K562 (cell line): ENCODE results near the gene SLC12A9. TPM values are rescaled to one million over a fixed set of nuclear protein-coding genes. Genes with fewer than 3 reads are reported as not detected.

ENCODE experiments used
- BCOR ChIP-seq: fragments of 450-650 bp; IDR thresholded peaks from 2 replicates; pipeline ENCODE4 v1.6.1; 2016
- CLOCK ChIP-seq: fragments of 250-450 bp; sonication (Bioruptor Pico); IDR thresholded peaks from 2 replicates; pipeline ENCODE4 v1.4.0; 2020; ENCODE audit warnings: mild to moderate bottlenecking, moderate library complexity, borderline replicate concordance
- DIDO1 ChIP-seq: fragments of 450-650 bp; IDR thresholded peaks from 2 replicates; pipeline ENCODE4 v1.6.1; 2016; ENCODE audit warnings: low read depth, missing biosample characterization, missing genetic modification characterization
- EHMT2 ChIP-seq: fragments of 450-650 bp; IDR thresholded peaks from 2 replicates; pipeline ENCODE4 v1.6.1; 2018; ENCODE audit warnings: antibody characterized with exemption
- EP400 ChIP-seq: fragments of 450-650 bp; IDR thresholded peaks from 2 replicates; pipeline ENCODE4 v1.6.1; 2017; ENCODE audit warnings: antibody characterized with exemption, mild to moderate bottlenecking, moderate library complexity
- EWSR1 ChIP-seq: fragments of 450-650 bp; IDR thresholded peaks from 2 replicates; pipeline ENCODE4 v1.6.1; 2018; ENCODE audit warnings: borderline replicate concordance, mild to moderate bottlenecking, low read depth, moderate library complexity; ENCODE audit not compliant: partially characterized antibody
- FOSL1 ChIP-seq: fragments of 200-800 bp; sonication (Bioruptor generic); conservative IDR thresholded peaks from 2 replicates; pipeline ENCODE4 v1.6.1; 2016; ENCODE audit warnings: missing genetic modification characterization, missing compliant biosample characterization
- GABPA ChIP-seq: fragments of 200-800 bp; sonication (Bioruptor generic); conservative IDR thresholded peaks from 2 replicates; pipeline ENCODE4 v1.6.1; 2016; ENCODE audit warnings: low read depth, missing genetic modification characterization, missing compliant biosample characterization
- HNRNPLL ChIP-seq: fragments of 200-400 bp; formaldehyde crosslinking; IDR thresholded peaks from 2 replicates; pipeline ENCODE4 v1.6.1; 2017; ENCODE audit warnings: low read length, low read depth, mild to moderate bottlenecking; ENCODE audit not compliant: poor library complexity, severe bottlenecking
- HOXB6 ChIP-seq: fragments of 250-450 bp; sonication (Bioruptor Pico); IDR thresholded peaks from 2 replicates; pipeline ENCODE4 v1.5.1; 2022; ENCODE audit warnings: mild to moderate bottlenecking, borderline replicate concordance
- KAT2B ChIP-seq: IDR thresholded peaks from one replicate; pipeline ENCODE4 v1.6.1; 2012; ENCODE audit warnings: low read depth, mild to moderate bottlenecking, control low read depth, inconsistent platforms, low read length, moderate library complexity
- MCM5 ChIP-seq: fragments of 450-650 bp; IDR thresholded peaks from 2 replicates; pipeline ENCODE4 v1.6.1; 2016; ENCODE audit warnings: low read depth
- NFE2 ChIP-seq: IDR thresholded peaks from 2 replicates; pipeline ENCODE4 v1.6.1; 2014; ENCODE audit warnings: antibody characterized with exemption, low read depth
- NFXL1 ChIP-seq: fragments of 450-650 bp; formaldehyde crosslinking; IDR thresholded peaks from 2 replicates; pipeline ENCODE4 v1.4.0; 2021; ENCODE audit warnings: mild to moderate bottlenecking
- NR1H2 ChIP-seq: sonication (generic); formaldehyde crosslinking; IDR thresholded peaks from 2 replicates; pipeline ENCODE4 v1.4.0; 2020; ENCODE audit warnings: mild to moderate bottlenecking, missing genetic modification reagents
- OTX1 ChIP-seq: fragments of 450-650 bp; formaldehyde crosslinking; IDR thresholded peaks from 2 replicates; pipeline ENCODE4 v1.4.0; 2022; ENCODE audit warnings: mild to moderate bottlenecking
- POLR2G ChIP-seq: fragments of 200-400 bp; formaldehyde crosslinking; IDR thresholded peaks from 2 replicates; pipeline ENCODE4 v1.6.1; 2017; ENCODE audit warnings: low read depth, mild to moderate bottlenecking, antibody characterized with exemption, low read length, moderate library complexity
- SNAPC5 ChIP-seq: fragments of 250-450 bp; sonication (Bioruptor Pico); IDR thresholded peaks from 2 replicates; pipeline ENCODE4 v1.8.0; 2021; ENCODE audit warnings: moderate library complexity, mild to moderate bottlenecking, inconsistent platforms
- STAG1 ChIP-seq: sonication (generic); formaldehyde crosslinking; IDR thresholded peaks from 2 replicates; pipeline ENCODE4 v1.5.0; 2020; ENCODE audit warnings: missing genetic modification reagents, borderline replicate concordance
- STAT5B ChIP-seq: fragments of 250-450 bp; sonication (Bioruptor Pico); IDR thresholded peaks from 2 replicates; pipeline ENCODE4 v1.8.0; 2021; ENCODE audit warnings: mild to moderate bottlenecking, inconsistent platforms
- TRIM28 ChIP-seq: fragments of 450-650 bp; IDR thresholded peaks from 2 replicates; pipeline ENCODE4 v1.6.1; 2017
- ZBTB17 ChIP-seq: fragments of 450-650 bp; formaldehyde crosslinking; IDR thresholded peaks from 2 replicates; pipeline ENCODE4 v1.4.0; 2020; ENCODE audit warnings: mild to moderate bottlenecking
- ZNF395 ChIP-seq: fragments of 200-800 bp; sonication (Bioruptor generic); IDR thresholded peaks from 2 replicates; pipeline ENCODE4 v1.6.1; 2017; ENCODE audit warnings: missing genetic modification characterization, missing compliant biosample characterization
- ZNF561 ChIP-seq: fragments of 450-650 bp; formaldehyde crosslinking; conservative IDR thresholded peaks from 2 replicates; pipeline ENCODE4 v1.4.0; 2020; ENCODE audit warnings: mild to moderate bottlenecking, moderate library complexity
- ZNF586 ChIP-seq: fragments of 450-650 bp; formaldehyde crosslinking; conservative IDR thresholded peaks from 2 replicates; pipeline ENCODE4 v1.4.0; 2020; ENCODE audit warnings: mild to moderate bottlenecking, moderate library complexity
- ZNF76 ChIP-seq: fragments of 250-450 bp; sonication (Bioruptor Pico); IDR thresholded peaks from 2 replicates; pipeline ENCODE4 v1.4.0; 2020; ENCODE audit warnings: mild to moderate bottlenecking, moderate library complexity, borderline replicate concordance
- polyA plus RNA-seq, 8 experiments: library from polyadenylated mRNA; depleted of rRNA in 4 of 8; stranded (reverse) in 5 of 8; unstranded in 3 of 8; fragments of >200 nt; fragmentation: Nextera tagmentation in 2 of 8; fragmentation: Illumina TruSeq in 1 of 8; extraction: Ambion mirVana in 2 of 8; extraction: Trizol in 1 of 8; gene quantifications; 2 replicates each; pipeline versions ENCODE4 v1.2.1 to v1.2.3, GENCODE V29; 2011 to 2014; ENCODE audit warnings: inconsistent platforms in 1 of 8, missing spikeins in 1 of 8
- total RNA-seq, 7 experiments: library from RNA; depleted of rRNA in 6 of 7; stranded (reverse); fragments of >200 nt in 6 of 7; fragmentation: Illumina TruSeq in 2 of 7; extraction: Trizol in 2 of 7; gene quantifications; 2 replicates each; pipeline versions ENCODE4 v1.2.1 to v1.2.3, GENCODE V29; 2011 to 2021; ENCODE audit warnings: low replicate concordance in 1 of 7

The SLC12A9 gene
- total and polyA plus RNA-seq, 9 of the 15 experiments (the other 6 are each of a cell fraction or from before 2014, with no cell fraction given) = 0.06 to 20.2 (median 10.7) TPM

GRCh38 chr7:100897772-100898454 is 45.4 kb downstream of the SLC12A9 start (continued):
- no peak for TF ChIP-seq ZNF76 (CRISPR knock-in tag)
- no peak for TF ChIP-seq NFXL1 (CRISPR knock-in tag)
- TF ChIP-seq ZNF586 (CRISPR knock-in tag) = no peak
- TF ChIP-seq POLR2G = no peak
- no peak for TF ChIP-seq FOSL1 (tag)
- no peak for TF ChIP-seq NR1H2 (CRISPR knock-in tag)
- TF ChIP-seq STAT5B (CRISPR knock-in tag) = no peak
- TF ChIP-seq EHMT2 = peak; percentile 49; the same call in 1 of the 2 replicates
- TF ChIP-seq GABPA (tag) = no peak
- no peak for TF ChIP-seq KAT2B
- TF ChIP-seq SNAPC5 (CRISPR knock-in tag) = no peak
- TF ChIP-seq NFE2 = no peak
- TF ChIP-seq CLOCK = no peak
- TF ChIP-seq ZNF395 (CRISPR knock-in tag) = no peak
- no peak for TF ChIP-seq DIDO1 (tag)
- no peak for TF ChIP-seq STAG1 (CRISPR knock-in tag)
- no peak for TF ChIP-seq HNRNPLL
- no peak for TF ChIP-seq ZNF561 (CRISPR knock-in tag)
- no peak for TF ChIP-seq ZBTB17 (CRISPR knock-in tag)
- TF ChIP-seq OTX1 (CRISPR knock-in tag) = no peak
- TF ChIP-seq BCOR = no peak; the same call in 1 of the 2 replicates
- TF ChIP-seq EWSR1 = no peak
- no peak for TF ChIP-seq TRIM28
- TF ChIP-seq MCM5 = no peak
- no peak for TF ChIP-seq HOXB6 (CRISPR knock-in tag)
- no peak for TF ChIP-seq EP400
